Measurements from ENCODE around the gene ASXL1. TPM values are rescaled to one million over a fixed set of nuclear protein-coding genes. Genes with fewer than 3 reads are reported as not detected.

ASXL1 gene
- total and polyA plus RNA-seq, 2 donors from 2014 or later: 16.2 to 71.1 TPM

DNA sequence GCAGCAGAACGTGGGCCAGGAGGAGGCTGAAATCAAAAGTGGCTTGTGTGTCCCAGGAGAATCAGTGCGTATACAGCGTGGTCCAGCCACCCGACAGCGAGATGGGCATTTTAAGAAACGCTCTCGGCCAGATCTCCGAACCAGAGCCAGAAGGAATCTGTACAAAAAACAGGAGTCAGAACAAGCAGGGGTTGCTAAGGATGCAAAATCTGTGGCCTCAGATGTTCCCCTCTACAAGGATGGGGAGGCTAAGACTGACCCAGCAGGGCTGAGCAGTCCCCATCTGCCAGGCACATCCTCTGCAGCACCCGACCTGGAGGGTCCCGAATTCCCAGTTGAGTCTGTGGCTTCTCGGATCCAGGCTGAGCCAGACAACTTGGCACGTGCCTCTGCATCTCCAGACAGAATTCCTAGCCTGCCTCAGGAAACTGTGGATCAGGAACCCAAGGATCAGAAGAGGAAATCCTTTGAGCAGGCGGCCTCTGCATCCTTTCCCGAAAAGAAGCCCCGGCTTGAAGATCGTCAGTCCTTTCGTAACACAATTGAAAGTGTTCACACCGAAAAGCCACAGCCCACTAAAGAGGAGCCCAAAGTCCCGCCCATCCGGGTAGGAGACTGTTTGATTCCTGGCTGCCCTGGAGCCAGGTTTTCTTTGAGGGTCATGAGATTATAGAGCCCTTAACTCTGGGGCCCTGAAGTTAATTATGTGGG is 75.3 kb downstream of the ASXL1 start:
- DNase-seq: peak in 1 of 5 donors; percentile 44

DNA sequence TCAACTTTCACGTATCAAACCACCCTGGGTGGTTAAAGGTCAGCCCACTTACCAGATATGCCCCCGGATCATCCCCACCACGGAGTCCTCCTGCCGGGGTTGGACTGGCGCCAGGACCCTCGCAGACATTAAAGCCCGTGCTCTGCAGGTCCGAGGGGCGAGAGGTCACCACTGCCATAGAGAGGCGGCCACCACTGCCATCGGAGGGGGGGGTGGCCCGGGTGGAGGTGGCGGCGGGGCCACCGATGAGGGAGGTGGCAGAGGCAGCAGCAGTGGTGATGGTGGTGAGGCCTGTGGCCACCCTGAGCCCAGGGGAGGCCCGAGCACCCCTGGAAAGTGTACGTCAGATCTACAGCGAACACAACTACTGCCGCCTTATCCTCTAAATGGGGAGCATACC is 76.3 kb downstream of the ASXL1 start:
- FAIRE-seq (no peak), DNase-seq (peak in 1 of 5 donors; percentile 80)
- intact Hi-C loops (cut with DNase I): no loop called here
- TF ChIP-seq, protein P1, sequence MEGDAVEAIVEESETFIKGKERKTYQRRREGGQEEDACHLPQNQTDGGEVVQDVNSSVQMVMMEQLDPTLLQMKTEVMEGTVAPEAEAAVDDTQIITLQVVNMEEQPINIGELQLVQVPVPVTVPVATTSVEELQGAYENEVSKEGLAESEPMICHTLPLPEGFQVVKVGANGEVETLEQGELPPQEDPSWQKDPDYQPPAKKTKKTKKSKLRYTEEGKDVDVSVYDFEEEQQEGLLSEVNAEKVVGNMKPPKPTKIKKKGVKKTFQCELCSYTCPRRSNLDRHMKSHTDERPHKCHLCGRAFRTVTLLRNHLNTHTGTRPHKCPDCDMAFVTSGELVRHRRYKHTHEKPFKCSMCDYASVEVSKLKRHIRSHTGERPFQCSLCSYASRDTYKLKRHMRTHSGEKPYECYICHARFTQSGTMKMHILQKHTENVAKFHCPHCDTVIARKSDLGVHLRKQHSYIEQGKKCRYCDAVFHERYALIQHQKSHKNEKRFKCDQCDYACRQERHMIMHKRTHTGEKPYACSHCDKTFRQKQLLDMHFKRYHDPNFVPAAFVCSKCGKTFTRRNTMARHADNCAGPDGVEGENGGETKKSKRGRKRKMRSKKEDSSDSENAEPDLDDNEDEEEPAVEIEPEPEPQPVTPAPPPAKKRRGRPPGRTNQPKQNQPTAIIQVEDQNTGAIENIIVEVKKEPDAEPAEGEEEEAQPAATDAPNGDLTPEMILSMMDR (IDR thresholded peaks at IDR 0.05; ENCODE audit: borderline replicate concordance, extremely low read depth, insufficient read depth): no peak
- Histone ChIP-seq H3K4me3 (ENCODE audit: low read length in 3 of 3) (no peak overlapping the region), H3K27ac (ENCODE audit: low read depth in 2 of 2, low read length in 2 of 2) (peak overlapping the region in 1 of 2 donors; percentile 12), H3K9me3 (ENCODE audit: control insufficient read depth in 2 of 3, insufficient read depth in 1 of 3, low read length in 3 of 3) (no peaks in the 10 kb centered on the region), H3K9ac (ENCODE audit: low read length in 3 of 3) (no peak overlapping the region), H3K36me3 (ENCODE audit: control insufficient read depth in 2 of 3, insufficient read depth in 3 of 3, low read length in 3 of 3) (peaks cover 14 to 74% (median 64%) of the 10 kb centered on the region in 3 donors), H3K27me3 (ENCODE audit: control insufficient read depth, insufficient read depth, low read length) (no peaks in the 10 kb centered on the region), H3K4me1 (ENCODE audit: control insufficient read depth in 2 of 3, insufficient read depth in 2 of 3, low read depth in 1 of 3, low read length in 3 of 3) (peaks cover 0 to 6% (median 0%) of the 10 kb centered on the region in 3 donors)

More for the DNA sequence above, 75.3 kb downstream of the ASXL1 start:
- no peak overlapping the region for H3K4me3 ChIP-seq (ENCODE audit: low read length in 3 of 3)
- intact Hi-C loops (cut with DNase I): no loop called here
- H3K4me1 ChIP-seq (ENCODE audit: control insufficient read depth in 2 of 3, insufficient read depth in 2 of 3, low read depth in 1 of 3, low read length in 3 of 3): peaks cover 0 to 6% (median 0%) of the 10 kb centered on the region in 3 donors
- H3K27ac ChIP-seq (ENCODE audit: low read depth in 2 of 2, low read length in 2 of 2): peak overlapping the region; percentile 40 to 48
- FAIRE-seq: no peak
- peaks cover 13 to 81% (median 68%) of the 10 kb centered on the region in 3 donors for H3K36me3 ChIP-seq (ENCODE audit: control insufficient read depth in 2 of 3, insufficient read depth in 3 of 3, low read length in 3 of 3)
- no peaks in the 10 kb centered on the region for H3K9me3 ChIP-seq (ENCODE audit: control insufficient read depth in 2 of 3, insufficient read depth in 1 of 3, low read length in 3 of 3)
- no peaks in the 10 kb centered on the region for H3K27me3 ChIP-seq (ENCODE audit: control insufficient read depth, insufficient read depth, low read length)
- H3K9ac ChIP-seq (ENCODE audit: low read length in 3 of 3): no peak overlapping the region
- TF ChIP-seq, protein P1 (IDR thresholded peaks at IDR 0.05; ENCODE audit: borderline replicate concordance, extremely low read depth, insufficient read depth): no peak

DNA sequence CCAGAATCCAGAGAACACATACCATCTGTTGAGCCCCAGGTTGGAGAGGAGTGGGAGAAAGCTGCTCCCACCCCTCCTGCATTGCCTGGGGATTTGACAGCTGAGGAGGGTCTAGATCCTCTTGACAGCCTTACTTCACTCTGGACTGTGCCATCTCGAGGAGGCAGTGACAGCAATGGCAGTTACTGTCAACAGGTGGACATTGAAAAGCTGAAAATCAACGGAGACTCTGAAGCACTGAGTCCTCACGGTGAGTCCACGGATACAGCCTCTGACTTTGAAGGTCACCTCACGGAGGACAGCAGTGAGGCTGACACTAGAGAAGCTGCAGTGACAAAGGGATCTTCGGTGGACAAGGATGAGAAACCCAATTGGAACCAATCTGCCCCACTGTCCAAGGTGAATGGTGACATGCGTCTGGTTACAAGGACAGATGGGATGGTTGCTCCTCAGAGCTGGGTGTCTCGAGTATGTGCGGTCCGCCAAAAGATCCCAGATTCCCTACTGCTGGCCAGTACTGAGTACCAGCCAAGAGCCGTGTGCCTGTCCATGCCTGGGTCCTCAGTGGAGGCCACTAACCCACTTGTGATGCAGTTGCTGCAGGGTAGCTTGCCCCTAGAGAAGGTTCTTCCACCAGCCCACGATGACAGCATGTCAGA is 77.4 kb downstream of the ASXL1 start:
- Histone ChIP-seq H3K27me3 (ENCODE audit: control insufficient read depth, insufficient read depth, low read length) (no peaks in the 10 kb centered on the region), H3K4me3 (ENCODE audit: low read length in 3 of 3) (no peak overlapping the region), H3K4me1 (ENCODE audit: control insufficient read depth in 2 of 3, insufficient read depth in 2 of 3, low read depth in 1 of 3, low read length in 3 of 3) (peaks cover 0 to 9% (median 0%) of the 10 kb centered on the region in 3 donors), H3K36me3 (ENCODE audit: control insufficient read depth in 2 of 3, insufficient read depth in 3 of 3, low read length in 3 of 3) (peaks cover 14 to 65% (median 59%) of the 10 kb centered on the region in 3 donors), H3K9me3 (ENCODE audit: control insufficient read depth in 2 of 3, insufficient read depth in 1 of 3, low read length in 3 of 3) (no peaks in the 10 kb centered on the region), H3K27ac (ENCODE audit: low read depth in 2 of 2, low read length in 2 of 2) (no peak overlapping the region), H3K9ac (ENCODE audit: low read length in 3 of 3) (no peak overlapping the region)
- FAIRE-seq (no peak), DNase-seq (no peak)
- intact Hi-C loops (cut with DNase I): no loop called here
- TF ChIP-seq, protein P1 (IDR thresholded peaks at IDR 0.05; ENCODE audit: borderline replicate concordance, extremely low read depth, insufficient read depth): no peak
